ENCODE results near the gene SOX6.

The SOX6 gene

GRCh38 chr11:15972838-15973237 is 383.5 kb downstream of the SOX6 start:
- no peak overlapping the region for H3K4me3 ChIP-seq (replicated peaks; ENCODE audit: low read depth, low read length)
- no peak for DNase-seq (ENCODE audit: extremely low read depth, low read depth)
- TF ChIP-seq CTCF (IDR thresholded peaks at IDR 0.05; ENCODE audit: low read depth, low read length, missing control alignments), result no peak

GRCh38 chr11:15971215-15971546 is 385.2 kb downstream of the SOX6 start:
- no peak overlapping the region for H3K4me3 ChIP-seq (replicated peaks; ENCODE audit: low read depth, low read length)
- DNase-seq (ENCODE audit: extremely low read depth, low read depth), result no peak
- no peak for TF ChIP-seq CTCF (IDR thresholded peaks at IDR 0.05; ENCODE audit: low read depth, low read length, missing control alignments)

- no peak for TF ChIP-seq CTCF (IDR thresholded peaks at IDR 0.05; ENCODE audit: low read depth, low read length, missing control alignments)
These were observed 385.7 kb downstream of the SOX6 start for GRCh38 chr11:15970506-15971214.

GRCh38 chr11:15969701-15970329 is 386.5 kb downstream of the SOX6 start:
- TF ChIP-seq CTCF (IDR thresholded peaks at IDR 0.05; ENCODE audit: low read depth, low read length, missing control alignments), result no peak
- H3K4me3 ChIP-seq (replicated peaks; ENCODE audit: low read depth, low read length), result no peak overlapping the region
- DNase-seq (ENCODE audit: extremely low read depth, low read depth), result peak; percentile 27

More at GRCh38 chr11:15970506-15971214, 385.7 kb downstream of the SOX6 start:
- no peak overlapping the region for H3K4me3 ChIP-seq (replicated peaks; ENCODE audit: low read depth, low read length)
- DNase-seq (ENCODE audit: extremely low read depth, low read depth), result no peak

- no peak overlapping the region for H3K4me3 ChIP-seq (replicated peaks; ENCODE audit: low read depth, low read length)
- no peak for TF ChIP-seq CTCF (IDR thresholded peaks at IDR 0.05; ENCODE audit: low read depth, low read length, missing control alignments)
- peak; percentile 40 for DNase-seq (ENCODE audit: extremely low read depth, low read depth)
These were observed 387.1 kb downstream of the SOX6 start for GRCh38 chr11:15969281-15969680.

GRCh38 chr11:15968461-15969130 is 387.8 kb downstream of the SOX6 start:
- no peak for DNase-seq (ENCODE audit: extremely low read depth, low read depth)
- no peak overlapping the region for H3K4me3 ChIP-seq (replicated peaks; ENCODE audit: low read depth, low read length)
- TF ChIP-seq CTCF (IDR thresholded peaks at IDR 0.05; ENCODE audit: low read depth, low read length, missing control alignments), result no peak

Measured in HFF-Myc (cell line).